ENCODE measurements around the gene NME5.

NME5 gene

GRCh38 chr5:138140268-138140667, 1.0 kb upstream of the NME5 start:
- H3K4me1 ChIP-seq (ENCODE audit: control insufficient read depth, insufficient read depth, low read length, poor library complexity, severe bottlenecking), result no peaks in the 10 kb centered on the region
- H3K27me3 ChIP-seq (replicated peaks; ENCODE audit: control insufficient read depth, insufficient read depth, low read length, poor library complexity, severe bottlenecking), result no peaks in the 10 kb centered on the region
- no peak overlapping the region for H3K4me3 ChIP-seq (ENCODE audit: insufficient read depth, low read depth, low read length, poor library complexity, severe bottlenecking)
- no peaks in the 10 kb centered on the region for H3K36me3 ChIP-seq (ENCODE audit: control insufficient read depth, insufficient read depth, low read length)
- H3K9me3 ChIP-seq (ENCODE audit: control insufficient read depth, low read length), result no peaks in the 10 kb centered on the region
- no peak overlapping the region for H3K27ac ChIP-seq (ENCODE audit: insufficient read depth, low read length, poor library complexity, severe bottlenecking)
- DNase-seq, result no peak

- no peak for DNase-seq
- Histone ChIP-seq H3K4me1 (ENCODE audit: control insufficient read depth, insufficient read depth, low read length, poor library complexity, severe bottlenecking) (no peaks in the 10 kb centered on the region), H3K9me3 (ENCODE audit: control insufficient read depth, low read length) (no peaks in the 10 kb centered on the region), H3K4me3 (ENCODE audit: insufficient read depth, low read depth, low read length, poor library complexity, severe bottlenecking) (no peak overlapping the region), H3K27me3 (replicated peaks; ENCODE audit: control insufficient read depth, insufficient read depth, low read length, poor library complexity, severe bottlenecking) (no peaks in the 10 kb centered on the region), H3K36me3 (ENCODE audit: control insufficient read depth, insufficient read depth, low read length) (no peaks in the 10 kb centered on the region), H3K27ac (ENCODE audit: insufficient read depth, low read length, poor library complexity, severe bottlenecking) (no peak overlapping the region)
These were observed 508 bp upstream of the NME5 start for GRCh38 chr5:138139781-138140090.

- Histone ChIP-seq H3K27ac (ENCODE audit: insufficient read depth, low read length, poor library complexity, severe bottlenecking) (no peak overlapping the region), H3K36me3 (ENCODE audit: control insufficient read depth, insufficient read depth, low read length) (no peaks in the 10 kb centered on the region), H3K27me3 (replicated peaks; ENCODE audit: control insufficient read depth, insufficient read depth, low read length, poor library complexity, severe bottlenecking) (no peaks in the 10 kb centered on the region), H3K4me1 (ENCODE audit: control insufficient read depth, insufficient read depth, low read length, poor library complexity, severe bottlenecking) (no peaks in the 10 kb centered on the region), H3K9me3 (ENCODE audit: control insufficient read depth, low read length) (no peaks in the 10 kb centered on the region), H3K4me3 (ENCODE audit: insufficient read depth, low read depth, low read length, poor library complexity, severe bottlenecking) (no peak overlapping the region)
- DNase-seq, result no peak
These were observed 6.7 kb downstream of the NME5 start for GRCh38 chr5:138132543-138132942.

- H3K36me3 ChIP-seq (ENCODE audit: control insufficient read depth, insufficient read depth, low read length), result no peaks in the 10 kb centered on the region
- no peaks in the 10 kb centered on the region for H3K27me3 ChIP-seq (replicated peaks; ENCODE audit: control insufficient read depth, insufficient read depth, low read length, poor library complexity, severe bottlenecking)
- H3K9me3 ChIP-seq (ENCODE audit: control insufficient read depth, low read length), result no peaks in the 10 kb centered on the region
- H3K4me3 ChIP-seq (ENCODE audit: insufficient read depth, low read depth, low read length, poor library complexity, severe bottlenecking), result no peak overlapping the region
- H3K27ac ChIP-seq (ENCODE audit: insufficient read depth, low read length, poor library complexity, severe bottlenecking), result no peak overlapping the region
- no peak for DNase-seq
- no peaks in the 10 kb centered on the region for H3K4me1 ChIP-seq (ENCODE audit: control insufficient read depth, insufficient read depth, low read length, poor library complexity, severe bottlenecking)
These were observed 9.9 kb downstream of the NME5 start for GRCh38 chr5:138129347-138129746.

GRCh38 chr5:138128334-138128733, 10.9 kb downstream of the NME5 start:
- Histone ChIP-seq H3K36me3 (ENCODE audit: control insufficient read depth, insufficient read depth, low read length) (no peaks in the 10 kb centered on the region), H3K27me3 (replicated peaks; ENCODE audit: control insufficient read depth, insufficient read depth, low read length, poor library complexity, severe bottlenecking) (no peaks in the 10 kb centered on the region), H3K27ac (ENCODE audit: insufficient read depth, low read length, poor library complexity, severe bottlenecking) (no peak overlapping the region), H3K4me1 (ENCODE audit: control insufficient read depth, insufficient read depth, low read length, poor library complexity, severe bottlenecking) (no peaks in the 10 kb centered on the region), H3K9me3 (ENCODE audit: control insufficient read depth, low read length) (no peaks in the 10 kb centered on the region), H3K4me3 (ENCODE audit: insufficient read depth, low read depth, low read length, poor library complexity, severe bottlenecking) (no peak overlapping the region)
- no peak for DNase-seq

- H3K4me1 ChIP-seq (ENCODE audit: control insufficient read depth, insufficient read depth, low read length, poor library complexity, severe bottlenecking), result no peaks in the 10 kb centered on the region
These were observed 24.0 kb downstream of the NME5 start for GRCh38 chr5:138115254-138115653.

GRCh38 chr5:138111937-138112336, 27.3 kb downstream of the NME5 start:
- Histone ChIP-seq H3K27ac (ENCODE audit: insufficient read depth, low read length, poor library complexity, severe bottlenecking) (no peak overlapping the region), H3K36me3 (ENCODE audit: control insufficient read depth, insufficient read depth, low read length) (no peaks in the 10 kb centered on the region), H3K9me3 (ENCODE audit: control insufficient read depth, low read length) (no peaks in the 10 kb centered on the region), H3K4me3 (ENCODE audit: insufficient read depth, low read depth, low read length, poor library complexity, severe bottlenecking) (no peak overlapping the region), H3K4me1 (ENCODE audit: control insufficient read depth, insufficient read depth, low read length, poor library complexity, severe bottlenecking) (no peaks in the 10 kb centered on the region), H3K27me3 (replicated peaks; ENCODE audit: control insufficient read depth, insufficient read depth, low read length, poor library complexity, severe bottlenecking) (no peaks in the 10 kb centered on the region)
- no peak for DNase-seq

More at GRCh38 chr5:138115254-138115653, 24.0 kb downstream of the NME5 start:
- Histone ChIP-seq H3K36me3 (ENCODE audit: control insufficient read depth, insufficient read depth, low read length) (no peaks in the 10 kb centered on the region), H3K9me3 (ENCODE audit: control insufficient read depth, low read length) (no peaks in the 10 kb centered on the region), H3K4me3 (ENCODE audit: insufficient read depth, low read depth, low read length, poor library complexity, severe bottlenecking) (no peak overlapping the region), H3K27me3 (replicated peaks; ENCODE audit: control insufficient read depth, insufficient read depth, low read length, poor library complexity, severe bottlenecking) (no peaks in the 10 kb centered on the region), H3K27ac (ENCODE audit: insufficient read depth, low read length, poor library complexity, severe bottlenecking) (no peak overlapping the region)
- DNase-seq, result no peak

- DNase-seq, result no peak
- no peaks in the 10 kb centered on the region for H3K9me3 ChIP-seq (ENCODE audit: control insufficient read depth, low read length)
These were observed 28.0 kb downstream of the NME5 start for GRCh38 chr5:138111181-138111580.

GRCh38 chr5:138110266-138110963, 28.8 kb downstream of the NME5 start:
- no peak for DNase-seq
- no peaks in the 10 kb centered on the region for H3K36me3 ChIP-seq (ENCODE audit: control insufficient read depth, insufficient read depth, low read length)
- H3K9me3 ChIP-seq (ENCODE audit: control insufficient read depth, low read length), result no peaks in the 10 kb centered on the region
- no peaks in the 10 kb centered on the region for H3K4me1 ChIP-seq (ENCODE audit: control insufficient read depth, insufficient read depth, low read length, poor library complexity, severe bottlenecking)
- H3K27ac ChIP-seq (ENCODE audit: insufficient read depth, low read length, poor library complexity, severe bottlenecking), result no peak overlapping the region
- no peak overlapping the region for H3K4me3 ChIP-seq (ENCODE audit: insufficient read depth, low read depth, low read length, poor library complexity, severe bottlenecking)
- H3K27me3 ChIP-seq (replicated peaks; ENCODE audit: control insufficient read depth, insufficient read depth, low read length, poor library complexity, severe bottlenecking), result no peaks in the 10 kb centered on the region

More at GRCh38 chr5:138111181-138111580, 28.0 kb downstream of the NME5 start:
- Histone ChIP-seq H3K36me3 (ENCODE audit: control insufficient read depth, insufficient read depth, low read length) (no peaks in the 10 kb centered on the region), H3K27me3 (replicated peaks; ENCODE audit: control insufficient read depth, insufficient read depth, low read length, poor library complexity, severe bottlenecking) (no peaks in the 10 kb centered on the region), H3K4me1 (ENCODE audit: control insufficient read depth, insufficient read depth, low read length, poor library complexity, severe bottlenecking) (no peaks in the 10 kb centered on the region), H3K4me3 (ENCODE audit: insufficient read depth, low read depth, low read length, poor library complexity, severe bottlenecking) (no peak overlapping the region), H3K27ac (ENCODE audit: insufficient read depth, low read length, poor library complexity, severe bottlenecking) (no peak overlapping the region)

- H3K4me1 ChIP-seq (ENCODE audit: control insufficient read depth, insufficient read depth, low read length, poor library complexity, severe bottlenecking), result no peaks in the 10 kb centered on the region
- no peaks in the 10 kb centered on the region for H3K27me3 ChIP-seq (replicated peaks; ENCODE audit: control insufficient read depth, insufficient read depth, low read length, poor library complexity, severe bottlenecking)
- no peaks in the 10 kb centered on the region for H3K9me3 ChIP-seq (ENCODE audit: control insufficient read depth, low read length)
- H3K27ac ChIP-seq (ENCODE audit: insufficient read depth, low read length, poor library complexity, severe bottlenecking), result no peak overlapping the region
- no peak overlapping the region for H3K4me3 ChIP-seq (ENCODE audit: insufficient read depth, low read depth, low read length, poor library complexity, severe bottlenecking)
- DNase-seq, result no peak
- no peaks in the 10 kb centered on the region for H3K36me3 ChIP-seq (ENCODE audit: control insufficient read depth, insufficient read depth, low read length)
These were observed 29.6 kb downstream of the NME5 start for GRCh38 chr5:138109463-138110265.

All from effector memory CD4-positive, alpha-beta T cell (primary cell).